Subcutaneous adipose tissue (tissue), 4 donors: ENCODE results near the gene SRL. TPM values are rescaled to one million over a fixed set of nuclear protein-coding genes. Genes with fewer than 3 reads are reported as not detected.

ENCODE experiments used
- CTCF ChIP-seq: fragments of 450-650 bp; IDR thresholded peaks from one replicate; pipeline ENCODE4 v1.5.1; 2016; ENCODE audit warnings: low read depth, mild to moderate bottlenecking, control low read depth, antibody characterized with exemption, moderate library complexity
- total RNA-seq, 4 donors: library from RNA; depleted of rRNA; stranded (reverse); fragments of >200 nt; gene quantifications; one replicate each; pipeline ENCODE4 v1.1.0, GENCODE V29; 2016

SRL gene
- total RNA-seq, 4 donors from 2014 or later: 0.16 to 2.3 (median 0.50) TPM

- TF ChIP-seq CTCF: no peak
These were observed 10.0 kb downstream of the SRL start for GRCh38 chr16:4231886-4232285.

GRCh38 chr16:4231367-4231766, 10.5 kb downstream of the SRL start:
- TF ChIP-seq CTCF: no peak

- TF ChIP-seq CTCF: no peak
These were observed 14.9 kb downstream of the SRL start for GRCh38 chr16:4227040-4227332.

GRCh38 chr16:4226251-4227039, 15.4 kb downstream of the SRL start:
- no peak for TF ChIP-seq CTCF

GRCh38 chr16:4225075-4225474, 16.8 kb downstream of the SRL start:
- no peak for TF ChIP-seq CTCF

- no peak for TF ChIP-seq CTCF
These were observed 21.5 kb downstream of the SRL start for GRCh38 chr16:4220358-4220757.

- TF ChIP-seq CTCF: no peak
These were observed 23.7 kb downstream of the SRL start for GRCh38 chr16:4218202-4218601.
